Spinal cord (tissue), 10 donors: Measurements from ENCODE around the gene ARL15. TPM values are rescaled to one million over a fixed set of nuclear protein-coding genes. Genes with fewer than 3 reads are reported as not detected.
A peak's percentile ranks its signal among the peaks of the same experiment; 100 is the strongest.

Source experiments
- DNase-seq, 6 donors: peaks; one replicate each; pipeline versions ENCODE4 v3.0.0 to v3.0.0-alpha.2; 2013 to 2015; ENCODE audit warnings: low spot score in 6 of 6, low read depth in 4 of 6
- H3K27ac ChIP-seq: one replicate; pipeline ENCODE4 v1.5.1; 2013; ENCODE audit warnings: low read depth, low read length, control low read depth
- H3K27me3 ChIP-seq: one replicate; pipeline ENCODE4 v1.6.1; 2013; ENCODE audit warnings: low read length; ENCODE audit not compliant: control insufficient read depth, insufficient read depth
- H3K36me3 ChIP-seq: one replicate; pipeline ENCODE4 v1.6.1; 2013; ENCODE audit warnings: low read length; ENCODE audit not compliant: control insufficient read depth, insufficient read depth
- H3K4me1 ChIP-seq: one replicate; pipeline ENCODE4 v1.6.1; 2013; ENCODE audit warnings: low read length; ENCODE audit not compliant: control insufficient read depth, insufficient read depth
- H3K4me3 ChIP-seq: one replicate; pipeline ENCODE4 v1.5.1; 2013; ENCODE audit warnings: low read depth, low read length, control low read depth
- H3K9me3 ChIP-seq: one replicate; pipeline ENCODE4 v1.6.1; 2013; ENCODE audit warnings: low read length; ENCODE audit not compliant: control insufficient read depth, insufficient read depth
- WGBS: methylation state at CpG from one replicate; pipeline ENCODE4 v1.1.5; 2013; ENCODE audit warnings: missing lambda C conversion rate; ENCODE audit not compliant: insufficient coverage; 5-methylcytosine and 5-hydroxymethylcytosine counted together
- polyA plus RNA-seq, 2 donors: library from polyadenylated mRNA; unstranded; fragments of 120-200 nt; gene quantifications; one replicate each; pipeline ENCODE4 v1.2.1, GENCODE V29; 2013; ENCODE audit not compliant: insufficient read length in 2 of 2
- total RNA-seq, 2 donors: library from RNA; depleted of rRNA in 1 of 2; stranded (reverse); fragments of 120-200 nt in 1 of 2; fragments of >200 nt in 1 of 2; gene quantifications; one replicate each; pipeline versions ENCODE4 v1.2.3 to v1.2.4, GENCODE V29; 2013 to 2014
- donor health status: healthy.

ARL15 gene
- total and polyA plus RNA-seq, 4 donors, result 24.7 to 67.6 (median 36.4) TPM

DNA sequence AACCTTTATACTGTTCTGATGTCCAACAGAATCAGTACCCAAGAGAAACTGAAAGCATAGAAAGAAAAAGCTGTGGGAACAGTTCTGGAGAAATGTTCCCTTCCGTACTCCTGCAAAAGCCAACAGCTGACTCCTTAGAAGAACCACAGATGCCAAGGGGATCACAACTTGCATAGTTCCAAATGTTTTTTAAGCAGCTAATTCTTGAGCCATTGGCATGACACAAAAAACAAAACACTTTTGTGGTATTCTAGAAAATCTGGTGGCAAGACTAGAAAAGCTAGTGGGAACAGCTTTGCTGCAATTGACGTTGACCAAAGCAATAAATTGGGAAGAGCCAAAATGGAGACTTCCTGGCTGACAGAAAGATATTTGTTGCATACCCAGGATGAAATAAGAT, 189.9 kb downstream of the ARL15 start:
- no peaks in the 10 kb centered on the region for H3K9me3 ChIP-seq
- no peak for DNase-seq
- no peaks in the 10 kb centered on the region for H3K4me1 ChIP-seq
- H3K4me3 ChIP-seq, result no peak overlapping the region
- WGBS, result 92% methylated on average over 2 of the region's 2 CpGs
- H3K27ac ChIP-seq, result no peak overlapping the region
- no peaks in the 10 kb centered on the region for H3K27me3 ChIP-seq
- H3K36me3 ChIP-seq, result no peaks in the 10 kb centered on the region

DNA sequence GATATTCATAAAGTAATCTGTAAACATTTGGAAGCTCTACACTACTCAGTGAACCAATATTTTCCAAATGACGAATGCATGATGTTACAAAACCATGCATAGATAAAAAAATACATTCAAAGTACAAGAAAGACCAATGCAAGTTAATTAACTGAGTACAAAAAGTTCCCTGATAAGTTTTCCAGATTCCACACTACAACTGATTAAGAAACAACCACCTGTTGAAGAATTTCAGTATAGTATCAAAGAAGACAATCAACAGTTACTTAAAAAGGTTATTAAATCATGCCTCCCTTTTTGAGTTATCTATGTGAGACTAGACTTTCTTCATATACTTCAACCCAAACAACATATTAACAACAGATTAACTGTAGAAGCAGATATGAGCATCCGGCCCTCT, 192.4 kb downstream of the ARL15 start:
- no peak for DNase-seq
- no peak overlapping the region for H3K4me3 ChIP-seq
- no peaks in the 10 kb centered on the region for H3K9me3 ChIP-seq
- no peaks in the 10 kb centered on the region for H3K36me3 ChIP-seq
- H3K27ac ChIP-seq, result no peak overlapping the region
- WGBS, result no CpG with 5 or more reads among the region's 2 CpGs
- H3K4me1 ChIP-seq, result no peaks in the 10 kb centered on the region
- no peaks in the 10 kb centered on the region for H3K27me3 ChIP-seq

DNA sequence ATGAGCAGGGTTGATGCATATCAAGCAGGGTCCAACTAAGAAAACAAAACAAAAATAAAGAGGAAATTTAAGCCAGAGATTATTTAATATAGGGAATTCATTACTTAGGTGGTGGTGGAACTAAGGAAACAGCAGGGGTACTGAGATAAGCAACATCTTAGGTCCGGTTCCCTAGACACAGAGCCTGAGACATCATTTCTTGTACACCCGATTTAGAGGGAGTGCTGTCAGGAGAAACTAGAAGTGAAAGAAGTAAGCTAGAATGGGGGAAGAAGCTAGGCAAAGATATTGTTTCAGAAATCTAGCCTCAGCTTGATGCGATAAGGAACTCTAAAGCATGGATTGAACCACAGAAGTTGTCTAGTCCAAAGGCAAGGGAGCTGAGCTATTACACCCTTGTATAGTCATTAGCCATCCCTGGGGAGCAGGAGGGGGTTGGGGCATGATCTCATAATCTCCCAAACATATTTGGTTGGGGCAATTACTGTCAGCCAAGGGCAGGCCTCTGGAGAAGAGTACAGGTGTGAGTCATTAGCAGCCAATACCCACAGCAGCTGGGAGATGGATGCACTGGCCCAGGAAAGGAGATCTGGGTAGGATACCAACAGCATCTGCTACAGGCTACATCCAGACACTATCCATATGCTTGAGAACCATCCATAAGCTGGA, 194.5 kb downstream of the ARL15 start:
- H3K36me3 ChIP-seq, result no peaks in the 10 kb centered on the region
- H3K9me3 ChIP-seq, result no peaks in the 10 kb centered on the region
- 97% methylated on average over 3 of the region's 3 CpGs for WGBS
- no peaks in the 10 kb centered on the region for H3K4me1 ChIP-seq
- H3K27ac ChIP-seq, result no peak overlapping the region
- H3K27me3 ChIP-seq, result no peaks in the 10 kb centered on the region
- DNase-seq, result no peak
- no peak overlapping the region for H3K4me3 ChIP-seq

GRCh38 chr5:54113060-54113459, 197.3 kb downstream of the ARL15 start:
- DNase-seq, result no peak
- no peaks in the 10 kb centered on the region for H3K27me3 ChIP-seq
- H3K4me1 ChIP-seq, result no peaks in the 10 kb centered on the region
- H3K36me3 ChIP-seq, result no peaks in the 10 kb centered on the region
- no peaks in the 10 kb centered on the region for H3K9me3 ChIP-seq
- H3K27ac ChIP-seq, result no peak overlapping the region
- no peak overlapping the region for H3K4me3 ChIP-seq
- WGBS, result 58% methylated on average over 5 of the region's 5 CpGs

GRCh38 chr5:54109626-54110330, 200.6 kb downstream of the ARL15 start:
- Histone ChIP-seq H3K27me3 (no peaks in the 10 kb centered on the region), H3K4me1 (no peaks in the 10 kb centered on the region), H3K4me3 (no peak overlapping the region), H3K27ac (no peak overlapping the region), H3K9me3 (no peaks in the 10 kb centered on the region), H3K36me3 (no peaks in the 10 kb centered on the region)
- peak in 1 of 6 donors; percentile 36 for DNase-seq
- WGBS, result no CpG with 5 or more reads among the region's 1 CpG

GRCh38 chr5:54108136-54108535, 202.2 kb downstream of the ARL15 start:
- H3K27me3 ChIP-seq, result no peaks in the 10 kb centered on the region
- no peaks in the 10 kb centered on the region for H3K36me3 ChIP-seq
- no peak for DNase-seq
- H3K9me3 ChIP-seq, result no peaks in the 10 kb centered on the region
- no peak overlapping the region for H3K27ac ChIP-seq
- no CpG with 5 or more reads among the region's 3 CpGs for WGBS
- H3K4me3 ChIP-seq, result no peak overlapping the region
- no peaks in the 10 kb centered on the region for H3K4me1 ChIP-seq

GRCh38 chr5:54103871-54104270, 206.5 kb downstream of the ARL15 start:
- Histone ChIP-seq H3K4me3 (no peak overlapping the region), H3K27me3 (no peaks in the 10 kb centered on the region), H3K36me3 (no peaks in the 10 kb centered on the region), H3K4me1 (no peaks in the 10 kb centered on the region), H3K27ac (no peak overlapping the region), H3K9me3 (no peaks in the 10 kb centered on the region)
- WGBS, result 0% methylated on average over 1 of the region's 1 CpG
- peak in 1 of 6 donors; percentile 17 for DNase-seq

DNA sequence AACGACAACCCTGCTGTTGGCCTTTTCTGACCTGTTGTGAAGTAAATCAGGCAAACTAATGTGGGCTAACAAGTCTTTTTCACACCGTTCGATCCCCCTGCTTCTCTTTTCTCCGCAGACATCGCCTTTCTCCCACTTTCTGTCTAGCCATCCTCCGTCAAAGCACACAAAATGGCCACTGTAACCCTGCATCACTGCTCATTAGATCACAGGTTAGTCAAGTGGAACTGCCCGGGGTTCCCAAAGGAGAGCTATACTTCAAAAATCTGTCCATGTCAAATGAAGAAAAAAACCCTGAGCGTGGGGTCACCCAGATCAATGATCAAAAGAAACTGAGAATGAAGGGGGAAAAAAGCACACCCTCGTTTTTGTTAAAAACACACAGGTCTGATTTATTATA, 212.1 kb downstream of the ARL15 start:
- peak in 2 of 6 donors; percentile 4 to 42 for DNase-seq
- no peak overlapping the region for H3K27ac ChIP-seq
- H3K9me3 ChIP-seq, result no peaks in the 10 kb centered on the region
- no peaks in the 10 kb centered on the region for H3K4me1 ChIP-seq
- no peak overlapping the region for H3K4me3 ChIP-seq
- 31% methylated on average over 5 of the region's 9 CpGs for WGBS
- H3K36me3 ChIP-seq, result no peaks in the 10 kb centered on the region
- no peaks in the 10 kb centered on the region for H3K27me3 ChIP-seq

- no peaks in the 10 kb centered on the region for H3K36me3 ChIP-seq
- H3K27me3 ChIP-seq, result no peaks in the 10 kb centered on the region
- no peaks in the 10 kb centered on the region for H3K9me3 ChIP-seq
- H3K4me3 ChIP-seq, result no peak overlapping the region
- no peak for DNase-seq
- H3K27ac ChIP-seq, result no peak overlapping the region
- H3K4me1 ChIP-seq, result no peaks in the 10 kb centered on the region
These were observed 214.4 kb downstream of the ARL15 start for GRCh38 chr5:54095969-54096368.

- Histone ChIP-seq H3K27ac (no peak overlapping the region), H3K9me3 (no peaks in the 10 kb centered on the region), H3K4me3 (no peak overlapping the region), H3K4me1 (no peaks in the 10 kb centered on the region), H3K36me3 (no peaks in the 10 kb centered on the region), H3K27me3 (no peaks in the 10 kb centered on the region)
- no CpG with 5 or more reads among the region's 2 CpGs for WGBS
- no peak for DNase-seq
These were observed 215.7 kb downstream of the ARL15 start for GRCh38 chr5:54094706-54095105.
